ENCODE measurements around the gene PKN2. TPM values are rescaled to one million over a fixed set of nuclear protein-coding genes. Genes with fewer than 3 reads are reported as not detected.

PKN2 gene
- total and polyA plus RNA-seq, 9 of the 15 experiments (the other 6 are each of a cell fraction or from before 2014, with no cell fraction given): 4.5 to 25.3 (median 19.2) TPM

- no peaks in the 10 kb centered on the region for H3K79me2 ChIP-seq (ENCODE audit: control insufficient read depth, insufficient read depth, low read length)
- DNase-seq (ENCODE audit: extremely low read depth in 1 of 4, low spot score in 3 of 4): no peak
- POLR2A ChIA-PET: no interaction called here
- H4K20me1 ChIP-seq (replicated peaks; ENCODE audit: control insufficient read depth, insufficient read depth, low read length): no peaks in the 10 kb centered on the region; the same call in 1 of the 2 replicates
- WGBS (ENCODE audit: insufficient coverage, low coverage, missing lambda C conversion rate): 88% methylated on average over 3 of the region's 3 CpGs
- in situ Hi-C loops (cut with MboI): no loop called here
- no peaks in the 10 kb centered on the region; the same call in 1 of the 2 replicates for H3K9me3 ChIP-seq (replicated peaks; ENCODE audit: control insufficient read depth, insufficient read depth, low read depth, low read length)
- H3K4me2 ChIP-seq (ENCODE audit: insufficient read depth, low read length): no peak overlapping the region
- H3K9ac ChIP-seq (ENCODE audit: insufficient read depth in 1 of 2, low read depth in 2 of 2, low read length in 2 of 2): no peak overlapping the region
- H3K9me1 ChIP-seq (ENCODE audit: control insufficient read depth, insufficient read depth, low read length): no peaks in the 10 kb centered on the region
- BruUV-seq (replicated peaks): no TSS peak
- H3K36me3 ChIP-seq (ENCODE audit: control insufficient read depth, insufficient read depth, low read length): peaks cover 73% of the 10 kb centered on the region
- CTCF ChIA-PET (ENCODE audit: low intra/inter-chr PET ratio): interaction anchor here (0.5 kb wide), 1 partner anchor 1167 kb away, joined by 3 read pairs; no protein-coding TSS in a partner anchor
- H3K27ac ChIP-seq (ENCODE audit: extremely low read depth, low read depth, low read length): no peak overlapping the region
- FAIRE-seq: no peak
- ATAC-seq: no peak
- H2AFZ ChIP-seq (ENCODE audit: low read depth, low read length): no peak overlapping the region
- peak; percentile 76 for TF ChIP-seq ZBTB40 (IDR thresholded peaks at IDR 0.05)
- peak; percentile 51; the same call in 1 of the 2 replicates for TF ChIP-seq ZBTB40 (CRISPR knock-in tag; IDR thresholded peaks at IDR 0.05)
- no peak for TF ChIP-seq MTA2 (IDR thresholded peaks at IDR 0.05; ENCODE audit: low read depth)
- H3K27me3 ChIP-seq (ENCODE audit: control insufficient read depth in 2 of 2, insufficient read depth in 2 of 2, low read length in 2 of 2): no peaks in the 10 kb centered on the region
- no peak overlapping the region for H3K4me3 ChIP-seq
- H3K4me1 ChIP-seq (replicated peaks in 1 of 2; ENCODE audit: control insufficient read depth in 2 of 2, insufficient read depth in 2 of 2, low read length in 2 of 2): no peaks in the 10 kb centered on the region
- intact Hi-C loops (cut with micrococcal nuclease): no loop called here
Observed at GRCh38 chr1:88787023-88787903, 103.2 kb downstream of the PKN2 start.

All from K562 (cell line).